AG09319 (cell line): ENCODE results near the gene SPANXA1.
"Not testable (repeated sequence)": the region's sequence is repeated elsewhere in the genome, so short reads cannot be mapped to it uniquely, and the experiment has no call there.

ENCODE experiments used
- DNase-seq: peaks from one replicate; pipeline ENCODE4 v3.0.0-alpha.2; 2010; ENCODE audit warnings: low read depth; ENCODE audit errors: extremely low read depth
- TF ChIP-seq, protein P1 (sequence below): IDR thresholded peaks from 2 replicates; pipeline ENCODE4 v1.5.1; 2011; ENCODE audit warnings: low read depth, mild to moderate bottlenecking, inconsistent platforms, low read length, moderate library complexity

The SPANXA1 gene, protein sequence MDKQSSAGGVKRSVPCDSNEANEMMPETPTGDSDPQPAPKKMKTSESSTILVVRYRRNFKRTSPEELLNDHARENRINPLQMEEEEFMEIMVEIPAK

DNA sequence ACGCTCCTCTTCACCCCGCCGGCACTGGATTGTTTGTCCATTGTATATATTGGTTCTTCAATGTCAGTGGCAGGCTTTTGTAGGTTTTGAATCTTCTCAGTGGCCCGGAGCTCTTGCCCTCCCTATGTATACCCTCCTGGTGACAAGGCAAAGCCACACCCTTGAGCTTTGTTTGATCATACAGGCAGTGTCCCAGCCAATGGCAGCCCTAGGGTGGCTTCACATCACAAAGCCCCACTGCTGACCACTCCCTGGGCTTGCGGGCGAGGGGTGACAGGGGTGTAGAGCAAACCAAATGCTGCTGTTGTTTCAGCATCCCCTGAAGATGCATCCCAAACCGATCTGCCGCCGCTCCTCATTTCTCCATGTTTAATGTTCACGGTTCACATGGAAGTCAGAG, at the start of gene SPANXA1:
TSS of gene SPANXA1 (minus strand) at position 101 of the 400 bp plus-strand sequence. CDS start at position 41, 60 bp downstream.
- DNase-seq: not testable (repeated sequence)

- TF ChIP-seq, protein P1, sequence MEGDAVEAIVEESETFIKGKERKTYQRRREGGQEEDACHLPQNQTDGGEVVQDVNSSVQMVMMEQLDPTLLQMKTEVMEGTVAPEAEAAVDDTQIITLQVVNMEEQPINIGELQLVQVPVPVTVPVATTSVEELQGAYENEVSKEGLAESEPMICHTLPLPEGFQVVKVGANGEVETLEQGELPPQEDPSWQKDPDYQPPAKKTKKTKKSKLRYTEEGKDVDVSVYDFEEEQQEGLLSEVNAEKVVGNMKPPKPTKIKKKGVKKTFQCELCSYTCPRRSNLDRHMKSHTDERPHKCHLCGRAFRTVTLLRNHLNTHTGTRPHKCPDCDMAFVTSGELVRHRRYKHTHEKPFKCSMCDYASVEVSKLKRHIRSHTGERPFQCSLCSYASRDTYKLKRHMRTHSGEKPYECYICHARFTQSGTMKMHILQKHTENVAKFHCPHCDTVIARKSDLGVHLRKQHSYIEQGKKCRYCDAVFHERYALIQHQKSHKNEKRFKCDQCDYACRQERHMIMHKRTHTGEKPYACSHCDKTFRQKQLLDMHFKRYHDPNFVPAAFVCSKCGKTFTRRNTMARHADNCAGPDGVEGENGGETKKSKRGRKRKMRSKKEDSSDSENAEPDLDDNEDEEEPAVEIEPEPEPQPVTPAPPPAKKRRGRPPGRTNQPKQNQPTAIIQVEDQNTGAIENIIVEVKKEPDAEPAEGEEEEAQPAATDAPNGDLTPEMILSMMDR: no peak
- no peak for DNase-seq
These were observed 47.6 kb upstream of the SPANXA1 start for GRCh38 chrX:141632124-141632523.

DNA sequence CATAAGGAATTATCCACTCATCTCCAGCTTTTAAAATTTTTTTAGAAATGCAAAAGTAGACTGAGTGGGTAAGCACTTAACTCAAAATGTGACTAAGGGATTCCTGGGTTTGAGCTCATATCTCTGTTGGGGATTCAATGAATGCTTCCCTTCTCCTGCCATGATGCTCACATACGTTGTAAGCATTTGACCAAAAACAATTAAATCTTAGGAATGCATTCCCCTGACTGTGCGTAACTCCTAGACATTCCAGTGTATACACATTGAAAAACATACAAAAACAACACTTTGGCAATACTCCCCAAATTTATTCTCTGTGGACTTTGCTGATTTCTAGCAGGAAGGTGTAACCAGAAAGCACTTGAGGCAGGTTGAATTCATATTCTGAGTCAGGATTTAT, 34.8 kb upstream of the SPANXA1 start:
- DNase-seq: no peak
- TF ChIP-seq, protein P1: no peak

GRCh38 chrX:141609111-141609510, 24.6 kb upstream of the SPANXA1 start:
- TF ChIP-seq, protein P1: no peak
- DNase-seq: no peak

GRCh38 chrX:141589408-141589807, 4.9 kb upstream of the SPANXA1 start, which contains the start of gene SPANXA2:
SPANXA2 (plus strand) TSS chrX:141589708; CDS start chrX:141589768, 60 bp downstream.
- DNase-seq: not testable (repeated sequence)

DNA sequence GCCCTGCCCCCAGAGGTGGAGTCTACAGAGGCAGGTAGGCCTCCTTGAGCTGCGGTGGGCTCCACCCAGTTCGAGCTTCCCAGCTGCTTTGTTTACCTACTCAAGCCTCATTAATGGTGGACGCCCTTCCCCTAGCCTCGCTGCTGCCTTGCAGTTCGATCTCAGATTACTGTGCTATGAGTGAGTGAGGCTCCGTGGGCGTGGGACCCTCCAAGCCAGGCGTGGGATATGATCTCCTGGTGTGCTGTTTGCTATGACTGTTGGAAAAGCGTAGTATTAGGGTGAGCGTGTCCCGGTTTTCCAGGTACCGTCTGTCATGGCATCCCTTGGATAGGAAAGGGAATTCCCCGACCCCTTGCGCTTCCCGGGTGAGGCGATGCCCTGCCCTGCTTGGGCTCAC, 42.0 kb downstream of the SPANXA1 start:
- not testable (repeated sequence) for DNase-seq
